Mammary epithelial cell (primary cell): Measurements from ENCODE around the gene CLCF1.

Experiments used
- EZH2 ChIP-seq: IDR thresholded peaks from 2 replicates; pipeline ENCODE4 v1.6.1; 2012; ENCODE audit warnings: low read length, inconsistent platforms, borderline replicate concordance
- TF ChIP-seq, protein P1 (sequence below), 2 donors: IDR thresholded peaks in 1 of 2; conservative IDR thresholded peaks in 1 of 2; 2 replicates each; pipeline ENCODE4 v1.5.1; 2011 to 2012; ENCODE audit warnings: inconsistent platforms in 2 of 2, low read length in 2 of 2, mild to moderate bottlenecking in 2 of 2, control low read depth in 1 of 2, low read depth in 1 of 2; ENCODE audit not compliant: insufficient read depth in 1 of 2; ENCODE audit errors: extremely low read depth in 1 of 2

DNA sequence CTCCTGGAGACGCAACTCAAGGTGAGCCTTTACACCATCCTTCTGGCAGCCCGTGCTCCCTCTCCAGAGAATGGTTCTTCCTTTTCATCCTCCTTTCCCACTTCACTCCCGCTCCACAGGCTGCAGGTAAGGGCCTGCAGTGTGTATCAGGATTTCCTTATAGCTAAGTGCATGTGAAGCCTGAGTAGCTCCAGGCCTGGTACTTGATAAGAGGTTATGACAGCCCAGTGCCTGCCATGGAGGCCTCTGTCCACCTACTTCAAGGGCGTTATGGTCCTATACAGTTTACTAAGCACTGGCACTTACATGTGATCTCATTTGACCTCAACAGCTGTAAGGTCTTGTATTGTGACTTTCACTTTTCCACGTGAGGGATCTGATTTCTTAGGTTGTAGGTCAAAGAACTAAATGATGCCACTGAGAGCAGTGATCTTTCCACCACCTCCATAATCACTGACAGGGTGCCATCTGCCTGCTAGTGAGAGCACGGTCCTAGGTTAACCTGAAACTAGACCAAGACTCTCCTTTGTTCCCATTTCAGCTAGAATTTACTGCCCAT, 52.0 kb downstream of the CLCF1 start:
- TF ChIP-seq, protein P1, sequence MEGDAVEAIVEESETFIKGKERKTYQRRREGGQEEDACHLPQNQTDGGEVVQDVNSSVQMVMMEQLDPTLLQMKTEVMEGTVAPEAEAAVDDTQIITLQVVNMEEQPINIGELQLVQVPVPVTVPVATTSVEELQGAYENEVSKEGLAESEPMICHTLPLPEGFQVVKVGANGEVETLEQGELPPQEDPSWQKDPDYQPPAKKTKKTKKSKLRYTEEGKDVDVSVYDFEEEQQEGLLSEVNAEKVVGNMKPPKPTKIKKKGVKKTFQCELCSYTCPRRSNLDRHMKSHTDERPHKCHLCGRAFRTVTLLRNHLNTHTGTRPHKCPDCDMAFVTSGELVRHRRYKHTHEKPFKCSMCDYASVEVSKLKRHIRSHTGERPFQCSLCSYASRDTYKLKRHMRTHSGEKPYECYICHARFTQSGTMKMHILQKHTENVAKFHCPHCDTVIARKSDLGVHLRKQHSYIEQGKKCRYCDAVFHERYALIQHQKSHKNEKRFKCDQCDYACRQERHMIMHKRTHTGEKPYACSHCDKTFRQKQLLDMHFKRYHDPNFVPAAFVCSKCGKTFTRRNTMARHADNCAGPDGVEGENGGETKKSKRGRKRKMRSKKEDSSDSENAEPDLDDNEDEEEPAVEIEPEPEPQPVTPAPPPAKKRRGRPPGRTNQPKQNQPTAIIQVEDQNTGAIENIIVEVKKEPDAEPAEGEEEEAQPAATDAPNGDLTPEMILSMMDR (conservative IDR thresholded peaks at IDR 0.05 in 1 of 2, IDR thresholded peaks at IDR 0.05 in 1 of 2; ENCODE audit: extremely low read depth in 1 of 2, insufficient read depth in 1 of 2, low read depth in 1 of 2, low read length in 2 of 2) = no peak
- no peak for TF ChIP-seq EZH2
